ENCODE measurements around the gene CLIP2.
"Not testable (repeated sequence)": the region's sequence is repeated elsewhere in the genome, so short reads cannot be mapped to it uniquely, and the experiment has no call there.

The CLIP2 gene

DNA sequence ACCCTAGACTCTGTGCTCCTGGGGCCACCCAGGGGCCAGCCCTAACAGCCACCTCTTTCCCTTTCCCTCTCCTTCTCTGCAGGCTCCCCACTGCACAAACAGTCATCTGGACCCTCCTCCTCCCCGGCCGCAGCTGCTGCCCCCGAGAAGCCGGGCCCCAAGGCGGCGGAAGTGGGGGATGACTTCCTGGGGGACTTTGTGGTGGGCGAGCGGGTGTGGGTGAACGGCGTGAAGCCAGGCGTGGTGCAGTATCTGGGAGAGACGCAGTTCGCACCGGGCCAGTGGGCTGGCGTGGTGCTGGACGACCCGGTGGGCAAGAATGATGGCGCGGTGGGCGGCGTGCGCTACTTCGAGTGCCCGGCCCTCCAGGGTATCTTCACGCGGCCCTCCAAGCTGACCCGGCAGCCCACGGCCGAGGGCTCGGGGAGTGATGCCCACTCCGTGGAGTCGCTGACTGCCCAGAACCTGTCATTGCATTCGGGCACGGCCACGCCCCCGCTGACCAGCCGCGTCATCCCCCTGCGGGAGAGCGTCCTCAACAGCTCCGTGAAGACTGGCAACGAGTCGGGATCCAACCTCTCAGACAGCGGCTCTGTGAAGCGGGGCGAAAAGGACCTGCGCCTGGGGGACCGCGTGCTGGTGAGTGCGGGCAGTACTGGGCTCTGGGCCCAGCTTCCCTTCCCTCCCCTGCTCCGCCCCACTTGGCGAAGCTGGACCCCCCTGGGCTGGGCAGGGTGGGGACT lies 49.3 kb downstream of the CLIP2 start:
- no peak for DNase-seq

DNA sequence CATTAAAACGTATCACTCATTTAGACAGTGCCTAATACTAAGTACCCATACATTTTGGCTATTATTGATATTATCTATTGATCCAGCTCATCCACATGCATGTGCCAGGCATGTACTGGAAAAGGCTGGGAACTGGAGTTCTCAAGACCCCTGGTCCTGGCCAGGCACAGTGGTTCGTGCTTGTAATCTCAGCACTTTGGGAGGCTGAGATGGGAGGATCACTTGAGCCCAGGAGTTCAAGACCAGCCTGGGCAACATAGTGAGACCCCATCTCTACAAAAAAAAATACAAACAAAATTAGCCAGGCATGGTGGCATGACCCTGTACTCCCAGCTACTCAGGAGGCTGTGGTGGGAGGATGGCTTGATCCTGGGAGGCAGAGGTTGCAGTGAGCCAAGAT lies 50.4 kb downstream of the CLIP2 start:
- DNase-seq = not testable (repeated sequence)

DNA sequence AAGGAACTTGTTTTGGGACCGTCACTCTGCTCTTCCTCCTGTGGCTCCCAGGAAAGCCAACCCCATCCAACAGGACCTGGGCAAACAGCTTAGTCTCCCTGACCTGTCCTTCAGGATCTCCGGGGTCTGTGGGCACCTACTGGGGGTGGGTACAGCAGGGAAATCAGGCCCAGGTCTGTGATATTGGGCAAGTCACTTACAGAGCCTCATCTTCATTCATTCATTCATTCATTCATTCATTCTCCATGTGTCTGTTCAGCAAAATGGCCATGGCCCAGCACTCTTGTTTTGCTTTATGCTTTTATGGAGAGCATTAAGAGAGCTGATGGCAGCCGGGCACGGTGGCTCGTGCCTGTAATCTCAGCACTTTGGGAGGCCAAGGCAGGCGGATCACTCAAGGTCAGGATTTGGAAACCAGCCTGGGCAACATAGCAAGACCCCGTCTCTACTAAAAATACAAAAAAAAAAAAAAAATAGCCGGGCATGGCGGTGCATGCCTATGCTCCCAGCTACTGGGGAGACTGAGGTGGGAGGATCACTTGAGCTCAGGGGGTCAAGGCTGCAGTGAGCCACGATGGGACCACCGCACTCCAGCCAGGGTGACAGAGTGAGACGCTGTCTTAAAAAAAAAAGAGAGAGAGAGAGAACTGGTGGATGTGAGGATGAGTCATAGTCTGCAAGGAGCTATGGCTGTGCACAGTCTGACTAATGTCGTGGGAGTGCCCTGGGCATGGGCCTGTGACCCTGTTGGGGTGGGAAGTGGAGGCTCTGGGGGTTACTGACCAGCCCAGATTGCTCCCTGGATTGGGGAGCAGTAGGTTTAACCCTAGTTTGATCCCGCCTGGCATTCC lies 54.3 kb downstream of the CLIP2 start:
- no peak for DNase-seq

DNA sequence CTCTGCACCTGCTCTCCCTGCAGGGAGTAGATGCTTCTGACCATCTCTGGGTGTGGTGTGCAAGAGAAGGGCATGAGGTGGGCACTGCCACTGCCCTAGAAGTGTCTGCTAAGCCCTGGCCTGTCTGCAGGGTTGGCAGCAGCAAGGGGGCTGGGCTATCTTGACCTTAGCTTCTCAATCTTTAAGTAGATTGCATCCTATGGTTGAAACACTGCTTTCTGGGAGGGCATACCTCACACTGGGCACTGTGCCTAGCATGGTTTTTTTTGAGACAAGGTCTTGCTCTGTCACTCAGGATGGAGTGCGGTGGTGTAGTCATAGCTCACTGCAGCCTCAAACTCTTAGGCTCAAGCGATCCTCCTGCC lies 54.9 kb downstream of the CLIP2 start:
- no peak for DNase-seq

DNA sequence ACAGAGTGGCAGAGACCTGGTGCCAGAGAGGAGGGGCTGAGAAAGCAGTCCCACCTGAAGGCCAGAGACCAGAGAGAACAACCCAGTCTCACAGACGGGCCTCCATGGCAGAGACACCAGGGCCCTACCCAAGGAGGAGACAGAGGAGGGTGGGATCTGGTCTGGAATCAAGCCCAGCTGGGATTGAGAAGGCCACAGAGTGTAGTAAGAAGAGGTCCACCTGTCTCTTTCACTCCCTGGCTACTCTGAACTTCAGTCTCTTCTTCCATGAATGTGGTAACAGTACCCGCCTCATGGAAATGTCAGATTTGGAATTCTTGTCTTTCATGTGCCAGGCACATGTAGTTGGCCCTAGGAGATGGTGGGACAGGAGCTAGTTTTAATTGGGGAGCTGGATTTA lies 55.6 kb downstream of the CLIP2 start:
- no peak for DNase-seq

DNA sequence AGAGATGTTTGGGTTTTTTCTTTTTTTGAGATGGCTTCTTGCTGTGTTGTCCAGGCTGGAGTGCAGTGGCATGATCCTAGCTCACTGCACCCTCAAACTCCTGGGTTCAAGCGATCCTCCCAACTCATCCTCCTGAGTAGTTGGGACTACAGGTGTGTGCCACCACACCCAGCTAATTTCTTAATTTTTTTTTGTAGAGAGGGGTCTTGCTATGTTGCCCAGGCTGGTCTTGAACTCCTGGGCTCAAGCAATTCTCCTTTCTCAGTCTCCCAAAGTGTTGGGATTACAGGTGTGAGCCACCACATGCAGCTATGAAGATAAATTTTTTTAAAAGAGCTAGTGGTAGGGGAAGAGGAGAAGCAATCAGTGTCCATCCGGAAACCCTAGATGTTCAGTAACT lies 56.8 kb downstream of the CLIP2 start:
- DNase-seq = no peak

DNA sequence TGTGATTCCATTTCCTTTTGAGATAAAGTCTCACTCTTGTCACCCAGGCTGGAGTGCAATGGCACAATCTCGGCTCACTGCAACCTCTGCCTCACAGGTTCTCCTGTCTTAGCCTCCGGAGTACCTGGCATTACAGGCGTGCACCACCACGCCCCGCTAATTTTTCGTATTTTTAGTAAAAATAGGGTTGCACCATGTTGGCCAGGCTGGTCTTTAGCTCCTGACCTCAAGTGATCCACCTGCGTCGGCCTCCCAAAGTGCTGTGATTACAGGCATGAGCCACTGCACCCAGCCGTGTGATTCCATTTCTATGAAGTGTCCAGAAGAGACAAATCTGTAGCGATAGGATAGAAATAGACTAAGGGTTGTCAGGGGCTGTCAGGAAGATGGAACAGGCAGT lies 60.4 kb downstream of the CLIP2 start:
- DNase-seq = no peak

DNA sequence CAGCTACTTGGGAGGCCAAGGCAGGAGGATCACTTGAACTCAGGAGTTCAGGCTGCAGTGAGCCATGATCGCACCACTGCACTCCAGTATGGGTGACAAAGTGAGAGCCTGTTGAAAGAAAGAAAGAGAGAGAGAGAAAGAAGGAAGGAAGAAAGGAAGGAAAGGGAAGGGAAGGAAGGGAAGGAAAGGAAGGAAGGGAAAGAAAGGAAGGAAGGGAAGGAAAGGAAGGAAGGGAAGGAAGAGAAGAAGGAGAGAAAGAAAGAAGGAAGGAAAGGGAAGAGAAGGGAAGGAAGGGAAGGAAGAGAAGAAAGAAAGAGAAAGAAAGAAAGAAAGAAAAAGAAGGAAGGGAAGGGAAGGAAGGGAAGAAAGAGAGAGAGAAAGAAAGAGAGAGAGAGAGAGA lies 61.5 kb downstream of the CLIP2 start:
- no peak for DNase-seq

DNA sequence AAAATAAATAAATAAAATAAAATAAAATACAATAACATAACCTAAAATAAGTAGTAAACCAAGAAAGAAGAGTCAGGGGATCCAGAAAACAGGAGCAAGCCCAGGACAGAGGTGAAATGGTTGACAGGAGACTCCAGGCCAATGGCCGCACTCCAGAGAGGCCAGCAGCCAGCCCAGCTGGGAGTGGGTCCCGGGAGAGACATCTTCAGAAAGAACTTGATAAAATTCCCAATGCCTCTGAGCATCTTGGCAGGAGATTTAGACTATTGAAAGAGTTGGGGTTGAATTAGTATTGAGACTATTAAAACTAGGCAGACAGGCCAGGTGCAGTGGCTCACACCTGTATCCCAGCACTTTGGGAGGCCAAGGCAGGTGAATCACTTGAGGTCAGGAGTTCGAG lies 62.6 kb downstream of the CLIP2 start:
- no peak for DNase-seq

DNA sequence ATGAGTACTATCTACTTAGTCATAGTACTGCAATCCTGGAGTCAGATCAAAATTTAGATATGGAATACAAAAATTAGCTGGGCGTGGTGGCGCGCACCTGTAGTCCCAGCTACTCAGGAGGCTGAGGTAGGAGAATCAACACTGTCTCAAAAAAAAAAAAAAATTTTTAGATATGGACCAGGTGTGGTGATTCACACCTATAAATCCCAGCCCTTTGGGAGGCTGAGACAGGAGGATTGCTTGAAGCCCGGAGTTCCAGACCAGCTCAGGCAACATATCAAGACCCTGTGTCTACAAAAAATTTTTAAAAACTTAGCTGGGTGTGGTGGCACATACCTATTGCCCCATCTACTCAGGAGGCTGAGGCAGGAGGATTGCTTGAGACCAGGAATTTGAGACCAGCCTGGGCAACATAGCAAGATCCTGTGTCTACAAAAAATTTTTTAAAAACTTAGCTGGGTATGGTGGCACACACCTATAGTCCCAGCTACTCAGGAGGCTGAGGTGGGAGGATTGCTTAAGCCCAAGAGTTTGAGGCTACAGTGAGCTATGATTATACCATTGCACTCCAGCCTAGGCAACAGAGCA lies 63.4 kb downstream of the CLIP2 start:
- DNase-seq = not testable (repeated sequence)

DNA sequence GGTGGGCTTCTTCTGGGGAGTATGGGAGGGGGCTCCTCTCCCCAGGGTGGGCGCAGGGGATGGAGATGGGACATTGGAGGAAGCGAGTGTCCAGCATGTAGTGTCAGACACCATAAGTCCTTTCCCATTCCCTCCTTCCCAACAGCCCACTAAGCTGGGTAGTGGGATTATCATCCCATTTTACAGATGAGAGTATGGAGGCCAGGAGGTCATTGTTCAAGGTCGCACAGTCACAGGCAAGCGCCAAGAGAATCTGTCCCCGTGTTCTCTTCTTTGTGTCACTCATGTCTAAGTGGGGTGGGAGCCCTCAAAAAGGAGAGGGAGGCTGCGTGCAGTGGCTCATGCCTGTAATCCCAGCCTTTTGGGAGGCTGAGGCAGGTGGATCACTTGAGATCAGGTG lies 64.8 kb downstream of the CLIP2 start:
- DNase-seq = no peak

DNA sequence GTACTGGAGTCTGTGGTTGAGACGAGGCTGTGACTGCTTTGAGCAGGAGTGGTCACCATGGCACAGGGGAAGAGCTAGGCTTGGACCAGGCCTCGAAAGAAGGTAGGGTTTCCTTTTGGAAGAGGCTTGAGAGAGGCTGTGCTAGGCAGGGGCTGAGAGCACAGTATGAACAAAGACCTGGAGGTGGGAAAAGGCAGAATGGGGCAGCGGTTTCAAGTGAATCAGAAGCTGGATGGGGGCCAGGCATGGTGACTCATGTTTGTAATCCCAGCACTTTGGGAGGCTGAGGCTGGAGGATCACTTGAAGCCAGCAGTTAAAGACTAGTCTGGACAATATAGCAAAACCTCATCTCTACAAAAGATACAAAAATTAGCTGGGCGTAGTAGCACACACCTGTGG lies 65.9 kb downstream of the CLIP2 start:
- DNase-seq = no peak

DNA sequence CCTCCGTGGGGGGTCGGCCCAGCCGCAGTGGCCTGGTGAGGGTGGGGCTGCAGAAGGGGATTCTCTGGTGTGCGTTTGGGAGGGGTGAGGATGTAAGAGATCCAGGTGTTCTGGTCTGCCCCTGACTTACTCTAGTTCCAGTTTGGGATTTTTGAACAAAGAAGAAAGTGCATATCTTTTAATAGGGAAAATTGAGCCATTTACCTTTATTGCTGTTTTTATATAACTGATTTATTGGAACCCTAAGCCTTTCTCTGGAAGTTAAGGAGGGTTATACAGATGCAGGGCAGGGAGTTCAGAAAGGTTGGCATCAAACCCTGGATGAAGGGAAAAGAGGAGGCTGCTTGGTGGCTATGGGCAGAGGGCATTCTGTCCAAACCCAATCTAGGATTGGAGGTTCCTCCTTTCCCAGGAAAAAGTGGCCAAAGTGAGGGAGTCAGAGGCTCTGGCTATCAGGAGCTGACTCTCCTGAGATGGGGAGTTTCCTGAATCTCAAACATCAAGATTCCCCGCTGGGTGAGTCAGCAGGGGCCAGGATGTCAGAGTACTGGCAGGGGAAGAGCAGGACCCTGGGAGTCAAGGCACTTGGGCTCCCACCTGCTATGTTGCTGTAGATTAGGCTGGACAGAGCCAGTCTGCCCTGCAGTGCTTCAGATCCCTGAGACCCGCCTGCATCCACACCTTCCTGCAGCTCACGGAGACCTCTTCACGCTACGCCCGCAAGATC lies 67.5 kb downstream of the CLIP2 start:
- DNase-seq = no peak

DNA sequence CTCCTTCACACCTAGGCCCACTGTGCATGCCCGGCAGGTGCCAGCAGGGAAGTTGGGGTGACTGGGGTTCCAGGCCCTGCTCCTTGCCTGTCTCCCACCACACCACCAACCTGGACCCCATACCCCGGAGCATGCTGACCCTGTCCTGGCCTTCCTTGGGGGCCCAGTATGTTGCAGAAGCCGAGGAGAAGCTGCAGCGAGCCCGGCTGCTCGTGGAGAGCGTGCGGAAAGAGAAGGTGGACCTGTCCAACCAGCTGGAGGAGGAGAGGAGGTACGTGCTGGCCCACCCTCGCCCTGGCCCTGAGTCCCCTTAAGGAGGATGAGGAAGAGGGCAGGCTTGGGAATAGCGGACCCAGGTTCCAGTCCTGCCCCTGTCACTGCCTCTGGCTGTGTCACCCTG lies 70.8 kb downstream of the CLIP2 start:
- no peak for DNase-seq

DNA sequence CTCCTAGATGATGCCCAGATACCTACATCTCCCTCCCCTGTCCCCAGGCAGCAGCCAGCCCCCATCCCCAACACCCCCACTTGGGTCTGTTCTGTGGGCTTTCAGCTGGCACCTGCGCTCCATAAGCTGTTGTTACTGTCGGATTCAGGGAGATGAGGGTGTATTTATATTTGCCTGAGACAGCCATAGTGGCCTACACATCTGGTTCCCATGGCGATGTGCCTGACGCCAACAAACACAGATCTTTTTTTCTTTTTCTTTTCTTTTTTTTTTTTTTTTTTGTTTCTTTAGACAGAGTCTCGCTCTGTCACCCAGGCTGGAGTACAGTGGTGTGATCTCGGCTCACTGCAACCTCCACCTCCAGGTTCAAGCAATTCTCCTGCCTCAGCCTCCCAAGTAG lies 73.1 kb downstream of the CLIP2 start:
- no peak for DNase-seq

DNA sequence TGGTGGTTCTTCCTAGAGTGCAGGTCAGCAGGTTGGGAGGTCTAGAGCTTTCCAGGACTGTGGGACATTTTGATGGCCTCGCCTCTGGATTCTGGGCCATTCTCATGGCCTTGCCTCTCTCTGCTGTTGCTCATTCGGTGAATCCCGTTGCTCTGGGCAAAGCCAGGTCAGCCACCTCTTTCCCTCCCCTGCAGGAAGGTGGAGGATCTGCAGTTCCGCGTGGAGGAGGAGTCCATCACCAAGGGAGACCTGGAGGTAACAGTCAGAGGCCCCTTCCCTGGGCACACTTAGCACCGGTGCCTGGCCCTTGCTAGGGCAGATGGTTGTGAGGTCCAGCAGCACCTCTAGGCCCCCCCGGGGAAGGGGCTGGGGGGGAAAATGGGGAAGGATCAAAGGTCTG lies 74.9 kb downstream of the CLIP2 start:
- DNase-seq = no peak

DNA sequence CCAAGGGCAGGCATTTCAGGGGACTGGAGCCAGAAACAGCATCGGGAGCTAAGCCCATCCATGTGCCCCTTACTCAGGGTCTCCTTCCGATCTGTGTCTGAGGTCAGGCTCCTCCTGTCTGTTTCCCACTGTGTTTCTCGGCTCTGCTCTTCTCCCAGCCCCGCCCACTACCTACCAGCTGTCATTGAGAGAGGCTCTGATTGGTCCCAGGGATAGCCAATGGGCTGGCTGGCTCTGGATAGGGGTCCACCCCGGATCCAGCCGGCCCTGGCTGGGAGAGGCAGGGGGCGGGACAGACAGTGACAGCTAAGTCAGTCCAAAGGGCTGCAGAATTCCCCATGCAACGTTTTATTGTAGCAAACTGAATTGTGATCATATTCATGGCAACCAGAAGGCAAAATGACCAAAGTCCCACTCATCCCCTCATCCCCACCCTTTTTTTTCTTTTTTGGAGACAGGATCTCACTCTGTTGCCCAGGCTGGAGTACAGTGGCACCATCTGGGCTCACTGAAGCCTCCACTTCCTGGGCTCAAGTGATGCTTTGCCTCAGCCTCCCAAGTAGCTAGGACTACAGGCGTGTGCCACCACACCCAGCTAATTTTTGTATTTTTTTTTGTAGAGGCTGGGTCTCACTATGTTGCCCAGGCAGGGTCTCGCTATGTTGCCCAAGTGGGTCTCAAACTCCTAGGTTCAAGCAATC lies 76.3 kb downstream of the CLIP2 start:
- DNase-seq = peak; percentile 66

DNA sequence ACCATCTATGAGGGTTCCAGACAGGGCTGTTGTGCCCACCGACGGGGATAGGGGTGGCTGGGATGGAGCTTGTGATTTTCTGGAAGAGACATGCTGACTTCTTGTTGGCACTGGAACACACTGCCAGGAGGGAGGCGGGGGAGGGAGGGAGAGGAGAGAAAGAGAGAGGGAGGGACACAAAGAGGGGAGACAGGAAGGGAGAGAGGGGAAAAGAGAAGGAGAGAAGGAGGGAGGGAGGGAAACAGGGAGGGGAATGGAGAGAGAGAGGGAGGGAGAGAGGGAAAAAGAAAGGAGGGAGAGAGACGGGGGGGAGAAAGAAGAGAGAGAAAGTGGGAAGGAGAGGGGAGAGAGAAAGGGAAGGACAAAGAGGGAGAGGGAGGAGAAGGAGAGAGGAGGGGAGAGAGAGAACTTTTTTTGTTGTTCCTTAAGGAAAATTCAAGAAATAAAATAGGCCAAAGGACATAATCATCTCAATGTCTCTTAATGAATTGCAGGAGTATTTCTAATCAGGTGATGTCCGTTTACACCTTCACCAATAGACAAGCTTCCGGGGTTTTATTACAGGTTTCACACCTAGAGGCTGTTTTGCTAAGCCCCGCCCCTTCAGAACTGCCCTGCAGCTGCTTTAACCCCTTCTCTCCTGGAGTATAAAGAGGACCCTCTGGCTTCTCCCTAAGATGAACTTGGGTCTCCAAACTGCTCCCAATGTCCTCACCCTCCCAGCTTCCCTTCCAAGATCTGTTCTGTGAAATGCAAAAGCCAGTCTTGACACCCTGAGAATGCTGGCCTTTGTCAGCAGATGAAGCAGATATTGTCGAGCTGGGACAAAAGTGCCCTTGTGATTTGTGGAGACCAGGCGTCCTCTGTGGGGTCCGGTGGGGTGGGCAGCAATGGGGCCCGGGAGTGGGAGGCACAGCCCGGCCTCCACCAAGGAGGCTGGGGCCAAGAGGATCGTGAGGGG lies 82.5 kb downstream of the CLIP2 start:
- DNase-seq = no peak

DNA sequence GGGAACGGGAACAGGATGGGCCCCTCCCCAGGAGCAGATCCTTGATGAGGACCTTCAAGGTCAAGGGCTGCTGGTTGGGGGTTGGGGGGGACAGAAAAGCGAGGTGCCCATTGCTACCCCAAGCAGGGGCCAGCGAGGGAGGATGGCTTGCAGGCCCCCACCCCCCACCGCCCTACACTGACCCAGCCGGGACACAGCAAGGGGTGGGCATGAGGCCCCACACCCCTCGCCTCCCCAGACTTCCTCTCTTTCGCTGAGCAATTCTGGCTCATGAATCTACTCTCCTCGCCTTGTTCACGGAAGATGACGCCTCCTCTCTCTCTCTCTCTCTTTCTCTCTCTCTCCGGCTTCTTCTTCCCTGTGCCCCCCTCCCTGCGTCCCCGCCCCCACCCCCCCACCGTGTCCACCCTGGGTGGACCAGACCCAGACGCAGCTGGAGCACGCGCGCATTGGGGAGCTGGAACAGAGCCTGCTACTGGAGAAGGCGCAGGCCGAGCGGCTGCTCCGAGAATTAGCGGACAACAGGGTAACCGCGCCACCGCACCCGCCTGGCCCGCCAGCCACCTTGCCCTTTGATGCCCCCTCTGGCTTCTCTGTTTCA lies 83.4 kb downstream of the CLIP2 start:
- no peak for DNase-seq

DNA sequence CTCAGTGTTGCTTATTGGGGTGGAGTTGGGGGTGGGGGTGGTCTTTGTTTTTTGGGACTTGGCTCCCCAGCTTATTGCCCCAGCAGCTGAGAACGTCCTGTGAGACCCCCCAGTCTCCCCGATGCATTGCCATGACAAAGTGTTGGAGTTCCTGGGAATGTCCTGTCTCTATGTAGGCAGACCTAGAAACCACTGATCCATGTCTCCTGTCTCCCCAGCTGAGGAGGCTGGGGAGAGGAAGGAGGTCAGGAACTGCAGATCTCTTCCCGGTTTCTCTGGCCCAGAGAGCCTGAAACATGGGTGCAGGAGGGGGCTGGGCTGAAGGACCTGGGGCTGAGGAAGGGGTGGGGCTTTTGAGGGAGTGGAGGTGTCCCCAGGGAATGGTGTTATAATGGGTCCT lies 84.3 kb downstream of the CLIP2 start:
- DNase-seq = no peak

DNA sequence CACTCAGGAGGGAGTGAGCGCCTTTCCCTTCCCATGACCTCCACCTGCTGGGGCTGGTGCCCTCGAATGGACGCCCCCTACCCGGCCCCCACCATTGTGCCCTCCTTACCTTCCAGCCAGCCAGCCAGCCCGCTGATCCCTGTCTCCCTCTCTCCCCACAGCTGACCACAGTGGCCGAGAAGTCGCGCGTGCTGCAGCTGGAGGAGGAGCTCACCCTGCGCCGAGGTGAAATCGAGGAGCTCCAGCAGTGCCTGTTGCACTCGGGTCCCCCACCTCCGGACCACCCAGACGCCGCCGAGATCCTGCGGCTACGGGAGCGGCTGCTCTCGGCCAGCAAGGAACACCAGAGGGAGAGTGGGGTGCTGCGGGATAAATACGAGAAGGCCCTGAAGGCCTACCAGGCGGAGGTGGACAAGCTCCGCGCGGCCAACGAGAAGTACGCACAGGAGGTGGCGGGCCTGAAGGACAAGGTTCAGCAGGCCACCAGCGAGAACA lies 86.6 kb downstream of the CLIP2 start:
- DNase-seq = no peak

Measured in retina (tissue), 1 donor.